GM18498 (cell line): ENCODE measurements around the gene PIK3R4.

Experiments
- ATAC-seq: cut with Tn5 transposase; IDR thresholded peaks from one replicate; pipeline ENCODE4 v1.9.1; 2021; ENCODE audit warnings: mild to moderate bottlenecking, moderate library complexity; ENCODE audit not compliant: unreplicated experiment

The PIK3R4 gene

GRCh38 chr3:130746246-130747039 lies at the start of gene PIK3R4:
Gene PIK3R4, minus strand, starts transcription at chr3:130746829. Its CDS starts 1,611 bp downstream, at chr3:130745218.
- peak; percentile 94 for ATAC-seq

GRCh38 chr3:130795396-130795795 lies 48.8 kb upstream of the PIK3R4 start:
- ATAC-seq: no peak

- no peak for ATAC-seq
Observed at GRCh38 chr3:130792246-130792645, 45.6 kb upstream of the PIK3R4 start.

- ATAC-seq: no peak
Observed at GRCh38 chr3:130789782-130790322, 43.2 kb upstream of the PIK3R4 start.

GRCh38 chr3:130787422-130788068 lies 40.9 kb upstream of the PIK3R4 start:
- ATAC-seq: no peak

GRCh38 chr3:130786306-130786705 lies 39.7 kb upstream of the PIK3R4 start:
- ATAC-seq: no peak

- ATAC-seq: no peak
Observed at GRCh38 chr3:130783629-130784028, 37.0 kb upstream of the PIK3R4 start.

GRCh38 chr3:130779486-130779885 lies 32.9 kb upstream of the PIK3R4 start:
- peak; percentile 12 for ATAC-seq

- peak; percentile 95 for ATAC-seq
Observed at GRCh38 chr3:130779031-130779430, 32.4 kb upstream of the PIK3R4 start.

- no peak for ATAC-seq
Observed at GRCh38 chr3:130773366-130773765, 26.7 kb upstream of the PIK3R4 start.

GRCh38 chr3:130772129-130772528 lies 25.5 kb upstream of the PIK3R4 start:
- ATAC-seq: no peak

GRCh38 chr3:130770644-130771043 lies 24.0 kb upstream of the PIK3R4 start:
- no peak for ATAC-seq

GRCh38 chr3:130761730-130762311 lies 15.2 kb upstream of the PIK3R4 start:
- ATAC-seq: peak; percentile 66

GRCh38 chr3:130760922-130761321 lies 14.3 kb upstream of the PIK3R4 start:
- no peak for ATAC-seq

GRCh38 chr3:130759692-130760338 lies 13.2 kb upstream of the PIK3R4 start:
- peak; percentile 64 for ATAC-seq

- ATAC-seq: no peak
Observed at GRCh38 chr3:130758624-130759369, 12.2 kb upstream of the PIK3R4 start.

- no peak for ATAC-seq
Observed at GRCh38 chr3:130757611-130758150, 11.1 kb upstream of the PIK3R4 start.

- no peak for ATAC-seq
Observed at GRCh38 chr3:130755666-130756065, 9.0 kb upstream of the PIK3R4 start.

GRCh38 chr3:130748981-130749380 lies 2.4 kb upstream of the PIK3R4 start:
- ATAC-seq: no peak

GRCh38 chr3:130748467-130748861 lies 1.8 kb upstream of the PIK3R4 start:
- ATAC-seq: no peak
